HK-2 (cell line): ENCODE measurements around the gene DNAI4.
"Not testable (repeated sequence)": the region's sequence is repeated elsewhere in the genome, so short reads cannot be mapped to it uniquely, and the experiment has no call there.

Source experiments
- DNase-seq: peaks from one replicate; pipeline ENCODE4 v3.0.0-alpha.2; 2018; ENCODE audit not compliant: unreplicated experiment

The DNAI4 gene

DNA sequence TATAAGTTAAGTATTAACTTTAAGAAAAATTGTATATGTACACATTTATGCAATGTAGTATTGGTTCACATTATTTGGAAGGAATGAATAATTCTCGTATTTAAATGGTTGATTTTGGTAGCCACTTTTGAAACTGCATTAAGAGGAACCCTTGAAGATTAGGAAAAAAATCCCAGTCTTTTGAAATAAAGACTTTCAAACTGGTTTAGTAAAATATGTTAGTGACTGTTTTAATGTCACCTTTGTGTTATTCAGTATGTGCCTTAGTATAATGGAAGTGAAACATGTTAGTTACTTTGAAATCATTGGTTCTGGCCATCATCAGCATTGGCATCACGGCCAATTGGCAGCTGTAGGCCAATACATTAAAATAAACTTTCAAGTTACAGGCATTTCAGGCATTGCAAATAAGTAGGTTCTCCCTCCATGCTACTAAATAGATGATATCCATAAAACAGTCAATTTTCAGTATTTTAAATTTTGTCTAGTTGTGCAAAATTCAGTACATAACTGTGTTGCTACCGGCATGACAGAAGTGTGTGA is 4.6 kb upstream of the DNAI4 start:
- DNase-seq: no peak

DNA sequence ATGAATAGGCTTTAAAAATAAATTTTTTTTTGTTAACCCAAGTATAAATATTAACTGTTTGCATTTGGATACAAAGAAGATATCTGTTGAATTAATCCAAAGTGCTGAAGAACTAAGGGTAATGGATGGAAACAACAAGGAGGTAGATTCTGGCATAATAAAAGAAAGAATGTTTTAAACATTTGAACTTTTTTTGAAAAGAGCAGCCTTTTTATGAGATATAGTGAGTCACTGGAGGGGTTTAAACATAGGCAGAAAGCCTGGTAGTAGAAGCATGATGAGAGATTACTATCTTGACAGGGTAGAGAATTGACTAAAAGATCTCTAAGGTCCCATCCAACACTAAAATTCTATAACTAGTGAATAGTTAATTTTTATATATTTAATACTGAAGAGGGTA is 2.9 kb upstream of the DNAI4 start:
- no peak for DNase-seq

DNA sequence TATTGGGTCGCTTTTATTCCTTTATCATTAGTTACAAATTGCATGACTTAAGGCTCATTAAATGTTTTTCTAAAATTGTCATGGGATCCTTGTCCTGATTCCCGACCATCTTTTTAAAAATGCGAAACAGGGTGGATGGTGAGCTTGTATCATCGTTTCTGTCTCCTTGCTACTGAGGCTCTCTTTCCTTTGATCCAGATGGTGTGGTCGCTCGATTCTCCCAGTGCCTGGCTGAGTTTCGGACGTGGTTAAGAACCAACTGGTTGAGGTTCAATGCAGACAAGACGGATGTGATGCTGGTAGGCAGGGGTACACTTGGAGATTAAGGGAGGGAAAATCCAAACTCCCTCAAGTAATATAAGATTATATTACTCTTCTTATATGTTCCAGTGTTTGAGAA is 1.3 kb upstream of the DNAI4 start:
- DNase-seq: no peak

GRCh38 chr1:66925558-66925910 is 878 bp upstream of the DNAI4 start:
- DNase-seq: no peak

DNA sequence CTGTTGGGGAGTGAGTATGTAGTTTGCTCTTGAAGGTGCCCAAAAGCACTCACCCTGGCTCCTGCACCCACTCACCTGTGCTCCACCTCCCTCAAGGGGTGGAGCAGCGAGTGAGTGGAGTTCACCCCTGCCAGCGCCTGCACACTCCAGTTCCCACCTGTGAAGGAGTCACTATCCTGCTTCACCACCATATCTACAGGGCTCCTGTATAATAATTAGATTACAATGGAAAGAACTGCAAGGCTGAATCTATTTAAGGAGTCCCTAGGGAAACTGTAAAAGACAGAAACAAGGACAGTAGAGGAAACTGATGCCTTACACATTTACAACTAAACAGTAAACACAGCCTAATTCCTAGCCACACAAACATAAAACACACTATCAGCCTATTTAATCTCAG is 4.1 kb downstream of the DNAI4 start:
- no peak for DNase-seq

GRCh38 chr1:66919828-66920227 is 4.8 kb downstream of the DNAI4 start:
- no peak for DNase-seq

DNA sequence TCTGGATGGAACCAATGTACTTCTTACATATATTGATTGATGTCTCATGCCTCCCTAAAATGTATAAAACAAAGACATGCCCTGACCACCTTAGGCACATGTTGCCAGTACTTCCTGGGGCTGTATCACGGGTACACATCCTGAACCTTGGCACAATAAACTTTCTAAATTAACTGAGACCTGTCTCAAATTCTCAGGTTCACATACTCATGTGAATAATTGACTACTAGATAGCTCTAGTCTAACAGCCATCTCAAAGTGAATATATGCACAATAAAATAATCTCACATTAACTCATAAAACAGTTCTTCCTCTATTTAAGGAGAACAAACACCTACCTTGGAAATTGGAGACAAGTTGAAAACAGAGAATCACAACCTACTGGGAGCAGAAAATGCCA is 5.6 kb downstream of the DNAI4 start:
- no peak for DNase-seq

DNA sequence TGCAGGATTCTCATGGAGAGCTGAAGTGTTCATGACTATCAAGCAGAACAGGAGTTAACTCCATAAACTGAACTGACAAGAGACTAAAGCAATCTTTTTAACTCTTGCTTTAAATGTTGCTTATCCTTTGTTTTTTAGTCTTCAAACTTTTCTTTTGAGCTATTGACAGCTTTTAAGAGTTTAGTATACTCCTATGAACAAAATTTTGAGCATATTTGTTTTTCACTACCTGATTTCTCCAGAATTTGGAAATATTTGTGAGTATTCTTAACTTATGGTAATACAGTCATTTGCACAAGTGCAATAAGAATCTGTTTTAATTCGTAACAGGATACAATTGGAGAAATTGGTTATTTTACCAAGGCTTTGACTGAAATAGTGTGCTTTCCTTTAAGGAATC is 7.2 kb downstream of the DNAI4 start:
- no peak for DNase-seq

DNA sequence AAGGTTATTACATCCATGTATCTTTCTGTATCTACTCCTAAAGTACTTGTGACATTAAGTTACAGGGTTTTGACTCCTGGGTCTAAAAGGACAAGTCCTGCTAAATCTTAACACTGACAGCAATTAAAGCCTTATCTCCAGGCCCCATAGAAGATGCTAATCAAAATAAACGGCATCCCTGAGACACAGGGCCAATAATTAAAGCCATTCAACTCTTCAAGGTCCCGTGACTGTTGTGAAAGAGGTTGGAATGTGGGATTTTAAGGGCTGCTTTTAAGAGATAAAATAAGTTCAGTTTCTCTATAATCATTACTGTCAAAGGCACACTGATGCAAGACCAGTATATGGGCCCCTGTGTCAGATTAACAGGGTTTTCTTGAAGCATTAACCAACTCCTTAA is 8.3 kb downstream of the DNAI4 start:
- DNase-seq: no peak

DNA sequence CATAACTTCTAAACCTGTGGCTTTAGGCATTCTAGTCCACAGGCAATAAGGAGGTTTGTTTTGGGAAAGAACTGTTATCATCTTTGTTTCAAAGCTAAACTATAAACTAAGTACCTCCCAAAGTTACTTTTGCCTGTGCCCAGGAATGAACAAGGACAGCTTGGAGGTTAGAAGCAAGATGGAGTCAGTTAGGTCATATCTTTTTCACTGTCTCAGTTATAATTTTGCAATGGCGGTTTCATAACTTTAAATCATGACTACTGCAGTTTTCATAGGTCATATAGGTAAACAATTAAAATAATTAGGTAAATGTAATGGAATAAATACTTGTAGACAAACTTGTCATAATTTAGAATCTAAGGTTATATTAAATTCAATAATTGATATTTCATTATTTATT is 9.5 kb downstream of the DNAI4 start:
- not testable (repeated sequence) for DNase-seq

DNA sequence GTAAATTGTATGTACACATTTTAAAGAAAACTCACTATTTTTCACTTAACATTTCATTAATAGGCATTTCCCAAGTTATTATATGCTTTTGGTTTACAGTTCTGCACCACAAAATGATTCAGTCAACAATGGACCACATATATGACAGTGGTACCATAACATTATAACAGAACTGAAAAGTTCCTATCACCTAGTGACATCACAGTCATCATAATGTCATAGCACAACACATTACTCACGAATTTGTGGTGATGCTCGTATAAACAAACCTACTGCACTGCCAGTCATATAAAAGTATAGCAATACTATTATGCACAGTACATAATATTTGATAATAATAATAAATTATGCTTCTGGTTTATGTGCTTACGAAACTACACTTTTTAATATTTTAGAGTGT is 30.9 kb downstream of the DNAI4 start:
- no peak for DNase-seq

DNA sequence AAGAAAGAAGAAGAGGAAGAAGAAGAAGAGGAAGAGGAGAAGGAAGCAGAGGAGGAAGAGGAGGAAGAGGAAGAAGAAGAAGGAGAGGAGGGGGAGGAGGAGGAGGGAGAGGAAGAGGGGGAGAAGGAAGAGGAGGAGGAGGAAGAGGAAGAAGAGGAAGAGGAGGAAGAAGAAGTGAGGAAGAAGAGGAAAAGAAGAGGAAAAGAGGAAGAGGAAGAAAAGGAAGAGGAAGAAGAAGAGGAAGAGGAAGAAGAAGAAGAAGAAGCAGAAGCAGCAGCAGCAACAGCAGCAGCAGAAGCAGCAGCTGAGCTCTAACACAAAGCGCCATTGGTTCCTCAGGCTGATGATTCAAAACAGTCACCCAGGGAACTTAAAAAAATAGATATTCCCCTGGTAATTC is 34.0 kb downstream of the DNAI4 start:
- no peak for DNase-seq

- DNase-seq: no peak
Observed at GRCh38 chr1:66889030-66889429, 35.6 kb downstream of the DNAI4 start.

GRCh38 chr1:66876664-66877063 is 48.0 kb downstream of the DNAI4 start:
- no peak for DNase-seq

GRCh38 chr1:66873111-66873510 is 51.5 kb downstream of the DNAI4 start:
- peak; percentile 46 for DNase-seq

- DNase-seq: not testable (repeated sequence)
Observed at GRCh38 chr1:66872024-66872423, 52.6 kb downstream of the DNAI4 start.

DNA sequence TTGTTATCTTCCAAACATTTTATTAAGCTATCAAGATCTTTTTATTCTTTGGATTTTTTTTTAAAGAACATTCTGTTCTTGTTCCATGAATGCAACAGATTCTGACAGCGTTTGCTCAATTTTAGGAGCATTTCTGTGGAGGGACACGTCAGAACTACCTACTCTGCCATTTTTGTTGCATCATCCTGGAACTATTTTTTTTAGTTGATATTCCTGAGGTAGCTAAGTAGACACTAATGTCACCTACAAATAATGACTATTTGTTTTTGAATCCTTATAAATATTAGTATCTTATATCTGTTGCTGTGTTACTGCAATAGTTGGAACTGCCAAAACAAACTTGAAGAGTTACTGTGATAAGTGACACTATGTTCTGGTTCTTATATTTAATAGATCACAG is 57.2 kb downstream of the DNAI4 start:
- no peak for DNase-seq

- DNase-seq: no peak
Observed at GRCh38 chr1:66860529-66860928, 64.1 kb downstream of the DNAI4 start.

DNA sequence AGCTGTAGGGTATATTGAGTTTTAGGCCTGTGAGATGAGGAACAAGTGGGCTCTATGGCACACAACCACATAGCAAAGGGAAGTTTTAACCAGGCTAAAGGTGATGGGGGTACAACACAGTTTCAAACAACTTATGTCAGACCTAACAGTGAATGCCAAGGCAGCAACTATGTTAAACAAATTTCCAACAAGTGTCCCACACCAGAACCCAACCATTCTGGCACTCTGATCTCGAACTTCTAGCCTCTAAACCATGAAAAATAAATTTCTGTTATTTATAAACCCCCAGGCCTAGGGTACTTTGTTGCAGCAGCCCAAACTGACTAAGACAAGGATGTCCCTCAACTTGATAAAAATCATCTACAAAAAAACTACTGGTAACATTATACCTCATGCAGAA is 71.3 kb downstream of the DNAI4 start:
- DNase-seq: no peak

DNA sequence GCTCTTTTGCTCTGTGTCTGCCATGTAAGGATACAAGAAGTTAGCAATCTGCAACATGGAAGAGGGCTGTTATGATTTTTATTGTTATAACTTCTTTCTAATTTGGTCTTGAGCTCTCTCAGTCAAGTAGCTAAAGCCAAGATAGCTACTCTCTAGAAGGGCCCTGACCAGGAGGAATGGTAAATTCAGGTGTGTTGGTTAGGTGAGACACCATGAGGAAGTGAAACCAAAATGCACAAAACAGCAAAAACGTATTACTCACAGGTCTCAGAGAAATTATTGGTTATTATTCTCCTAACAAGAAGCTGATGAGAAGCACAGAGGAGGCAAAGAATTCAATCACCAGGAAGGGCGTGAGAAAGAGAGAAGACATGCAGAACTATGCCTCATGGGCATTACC is 71.8 kb downstream of the DNAI4 start:
- no peak for DNase-seq

- DNase-seq: no peak
Observed at GRCh38 chr1:66850989-66851388, 73.7 kb downstream of the DNAI4 start.

DNA sequence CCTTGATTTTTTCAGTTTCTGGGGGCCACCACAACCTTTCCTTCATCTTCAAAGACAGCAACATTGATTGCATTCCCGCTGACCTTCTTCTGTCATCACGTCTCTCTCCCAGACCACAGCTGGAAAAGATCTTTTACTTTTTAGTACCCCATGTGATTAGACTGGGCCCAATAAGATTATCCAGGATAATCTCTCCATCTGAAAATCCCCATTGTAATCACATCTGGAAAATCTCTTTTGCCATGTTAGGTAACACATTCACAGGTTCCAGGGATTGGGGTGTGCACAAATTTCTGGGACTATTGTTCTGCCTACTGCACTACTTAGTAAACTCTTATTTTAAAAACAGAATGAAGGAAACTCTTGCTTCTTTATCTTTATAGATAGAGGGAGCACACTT is 76.5 kb downstream of the DNAI4 start:
- DNase-seq: no peak

DNA sequence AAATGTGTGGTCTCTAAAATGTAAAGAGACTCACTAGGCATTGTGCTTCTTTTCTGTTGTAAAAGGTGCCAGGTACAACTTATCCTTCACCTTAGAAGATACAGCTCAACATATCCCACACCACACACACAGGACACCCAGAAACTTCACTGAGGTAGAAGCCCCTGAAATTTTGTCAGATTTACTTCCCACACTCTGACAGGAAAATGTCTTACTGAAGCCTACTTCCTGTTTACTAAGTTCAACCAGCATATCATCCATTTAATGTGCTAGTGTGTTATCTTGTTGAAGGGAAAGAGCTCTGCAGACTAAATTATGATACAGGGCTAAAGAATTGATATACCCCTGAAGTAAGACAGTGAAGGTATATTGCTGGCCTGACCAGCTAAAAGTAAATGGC is 83.7 kb downstream of the DNAI4 start:
- DNase-seq: no peak

DNA sequence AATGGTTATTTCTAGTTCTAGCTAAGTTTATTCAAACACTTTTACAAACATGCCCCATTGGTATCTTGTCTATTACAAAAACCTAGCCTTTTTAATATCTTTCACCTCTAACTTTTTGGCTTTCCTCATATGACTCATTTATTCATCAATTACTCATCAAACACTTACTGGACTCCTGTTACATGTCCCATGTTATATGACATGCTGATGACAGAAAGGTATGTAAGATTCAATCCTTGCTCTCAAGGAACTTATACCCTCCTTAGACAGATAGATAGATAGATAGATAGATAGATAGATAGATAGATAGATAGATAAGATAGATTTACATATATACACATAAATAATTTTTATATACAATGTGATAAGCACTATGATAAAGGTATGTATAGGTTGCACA is 89.7 kb downstream of the DNAI4 start:
- DNase-seq: no peak

DNA sequence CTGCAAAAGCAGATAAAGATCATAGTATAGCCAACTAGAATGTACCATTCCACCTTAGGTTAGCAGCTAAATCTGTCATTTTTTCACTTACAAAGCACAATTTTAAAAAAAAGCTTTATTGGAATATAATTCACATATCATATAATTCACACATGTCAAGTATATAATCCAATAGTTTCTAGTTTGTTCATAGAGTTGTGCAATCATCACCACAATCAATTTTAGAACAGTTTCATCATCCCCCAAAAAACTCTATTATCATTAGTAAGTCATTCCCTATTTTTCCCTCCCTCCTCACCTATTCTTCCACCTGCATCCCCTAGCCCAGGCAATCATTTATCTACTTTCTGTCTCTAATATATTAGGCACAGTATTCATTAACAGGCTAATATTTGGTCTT is 91.5 kb downstream of the DNAI4 start:
- DNase-seq: no peak
